Epithelial cell of esophagus (primary cell): Measurements from ENCODE around the gene ERMAP.

Experiments used
- DNase-seq: peaks from one replicate; pipeline ENCODE4 v3.0.0; 2010; ENCODE audit warnings: low read depth
- H3K4me3 ChIP-seq: 2 replicates; pipeline ENCODE4 v1.5.1; 2011; ENCODE audit warnings: mild to moderate bottlenecking, low read length, control low read depth
- CTCF ChIP-seq: IDR thresholded peaks from 2 replicates; pipeline ENCODE4 v1.5.1; 2011; ENCODE audit warnings: low read depth, mild to moderate bottlenecking, low read length, control low read depth, inconsistent platforms; ENCODE audit not compliant: insufficient read depth; ENCODE audit errors: missing control alignments

The ERMAP gene

GRCh38 chr1:42821690-42822089 is 4.8 kb downstream of the ERMAP start:
- no peak for TF ChIP-seq CTCF
- no peak for DNase-seq
- no peak overlapping the region for H3K4me3 ChIP-seq

GRCh38 chr1:42822800-42823392 is 6.0 kb downstream of the ERMAP start:
- TF ChIP-seq CTCF: no peak
- DNase-seq: no peak

GRCh38 chr1:42824481-42825035 is 7.6 kb downstream of the ERMAP start:
- no peak overlapping the region for H3K4me3 ChIP-seq
- no peak for DNase-seq
- TF ChIP-seq CTCF: no peak

More at GRCh38 chr1:42822800-42823392, 6.0 kb downstream of the ERMAP start:
- H3K4me3 ChIP-seq: no peak overlapping the region

GRCh38 chr1:42825036-42825851 is 8.3 kb downstream of the ERMAP start:
- no peak for DNase-seq
- H3K4me3 ChIP-seq: no peak overlapping the region
- no peak for TF ChIP-seq CTCF

GRCh38 chr1:42830631-42831030 is 13.7 kb downstream of the ERMAP start:
- H3K4me3 ChIP-seq: no peak overlapping the region
- DNase-seq: no peak
- no peak for TF ChIP-seq CTCF

GRCh38 chr1:42831273-42831672 is 14.4 kb downstream of the ERMAP start:
- DNase-seq: no peak
- TF ChIP-seq CTCF: no peak

More at GRCh38 chr1:42831273-42831672, 14.4 kb downstream of the ERMAP start:
- no peak overlapping the region for H3K4me3 ChIP-seq
